ENCODE results near the gene CFDP1. TPM values are rescaled to one million over a fixed set of nuclear protein-coding genes. Genes with fewer than 3 reads are reported as not detected.

The CFDP1 gene
- polyA plus RNA-seq (ENCODE audit: insufficient read length in 4 of 4): 100 to 1,000 TPM; 165 to 192 (median 175) TPM

DNA sequence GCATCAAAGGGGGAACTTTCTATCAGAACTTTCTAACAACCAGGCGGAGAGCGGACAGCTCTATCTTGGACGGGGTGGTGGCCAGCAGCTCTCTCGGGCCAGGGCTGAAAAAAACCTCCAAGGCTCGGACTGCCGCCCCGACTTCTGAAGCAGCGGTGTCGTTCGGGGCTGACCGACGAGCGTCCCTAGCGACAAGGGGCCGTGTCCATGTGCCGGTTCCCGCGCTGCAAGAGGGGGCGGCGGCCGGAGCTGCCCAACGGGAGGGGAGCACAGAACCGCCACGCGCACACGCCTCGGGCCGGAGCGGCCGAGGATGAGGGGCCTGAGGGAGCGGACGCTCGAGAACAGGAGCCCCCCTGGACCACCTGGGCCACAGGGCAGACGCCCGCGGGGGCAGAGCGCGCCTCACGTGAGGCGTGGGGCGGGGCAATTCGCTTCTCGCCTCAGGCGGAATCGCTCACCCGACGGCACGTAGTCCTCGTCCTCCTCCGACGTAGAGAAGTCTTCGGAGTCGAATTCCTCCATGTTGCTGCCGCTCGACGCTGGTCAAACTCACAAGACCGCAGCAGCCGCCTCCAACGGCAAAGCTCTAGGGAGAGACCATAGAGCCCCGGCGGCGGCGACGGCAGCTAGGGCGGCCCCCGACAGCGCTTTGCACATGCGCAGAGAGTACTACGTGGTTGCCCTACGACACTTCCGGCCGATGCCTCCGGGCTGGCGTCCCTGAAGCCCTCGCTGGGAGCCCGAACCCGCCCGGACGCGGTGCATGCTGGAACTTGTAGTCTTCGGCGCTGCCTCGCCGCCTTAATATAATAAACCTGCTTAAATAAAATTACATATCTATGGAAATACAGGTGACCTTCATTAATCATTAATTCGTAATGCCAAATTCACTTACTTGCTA lies at the start of gene CFDP1:
CFDP1 (minus strand) TSS at position 676 of the 904 bp plus-strand sequence; CDS start at position 525, 151 bp downstream.
- DNase-seq (ENCODE audit: low read depth in 4 of 4, low spot score in 3 of 4): peak; percentile 91 to 96 (median 91)

DNA sequence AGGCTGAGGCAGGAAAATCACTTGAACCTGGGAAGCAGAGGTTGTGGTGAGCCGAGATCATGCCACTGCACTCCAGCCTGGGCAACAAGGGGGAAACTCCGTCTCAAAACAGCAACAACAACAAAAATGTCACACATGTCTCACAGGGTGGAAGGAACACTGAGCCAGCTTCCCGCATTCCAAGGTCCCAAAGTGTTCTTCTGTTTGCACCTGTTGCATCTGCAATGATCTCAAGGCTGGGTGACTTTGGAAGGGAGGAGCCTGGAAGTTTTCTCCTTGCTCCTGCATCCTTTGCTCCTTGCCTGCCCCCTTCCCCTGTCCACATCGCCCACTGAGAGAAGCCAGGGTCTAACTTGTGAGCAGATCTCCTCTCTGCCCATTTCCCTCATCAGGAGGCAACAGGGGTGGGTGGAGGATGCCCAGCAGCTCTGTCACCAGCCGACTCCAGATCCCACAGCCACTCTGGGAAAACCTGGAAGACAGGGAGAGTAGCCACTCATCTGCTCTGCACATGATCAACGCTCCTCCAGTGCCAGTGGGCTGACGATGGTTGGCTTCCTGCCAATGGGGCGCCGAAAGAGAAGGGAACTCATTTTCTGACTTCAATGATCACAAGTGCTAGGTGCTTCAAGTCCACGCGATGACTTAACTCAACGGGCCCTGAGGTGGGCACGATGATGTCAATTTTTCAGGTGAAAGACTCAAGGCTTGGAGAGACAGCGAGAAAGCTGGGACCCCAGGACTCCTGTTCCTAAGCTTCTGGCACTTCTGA lies 49.3 kb upstream of the CFDP1 start:
- DNase-seq (ENCODE audit: low read depth in 4 of 4, low spot score in 3 of 4): no peak

DNA sequence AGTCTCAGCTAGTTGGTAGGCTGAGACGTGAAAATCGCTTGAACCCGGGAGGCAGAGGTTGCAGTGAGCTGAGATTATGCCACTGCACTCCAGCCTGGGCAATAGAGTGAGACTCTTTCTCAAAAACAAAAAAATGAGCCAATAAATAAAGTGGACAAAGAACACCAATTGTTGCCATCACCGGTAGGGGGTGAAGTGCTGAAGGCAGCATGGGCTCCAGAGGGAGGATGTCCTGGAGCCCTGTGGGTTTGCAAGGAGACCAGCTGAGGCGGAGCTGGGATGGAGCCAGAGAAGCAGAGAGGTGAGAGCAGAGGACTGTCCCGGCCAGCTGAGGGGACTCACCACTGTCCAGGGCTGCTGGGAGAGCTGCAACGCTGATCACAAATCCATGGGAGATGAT lies 48.2 kb upstream of the CFDP1 start:
- DNase-seq (ENCODE audit: low read depth in 4 of 4, low spot score in 3 of 4): no peak

DNA sequence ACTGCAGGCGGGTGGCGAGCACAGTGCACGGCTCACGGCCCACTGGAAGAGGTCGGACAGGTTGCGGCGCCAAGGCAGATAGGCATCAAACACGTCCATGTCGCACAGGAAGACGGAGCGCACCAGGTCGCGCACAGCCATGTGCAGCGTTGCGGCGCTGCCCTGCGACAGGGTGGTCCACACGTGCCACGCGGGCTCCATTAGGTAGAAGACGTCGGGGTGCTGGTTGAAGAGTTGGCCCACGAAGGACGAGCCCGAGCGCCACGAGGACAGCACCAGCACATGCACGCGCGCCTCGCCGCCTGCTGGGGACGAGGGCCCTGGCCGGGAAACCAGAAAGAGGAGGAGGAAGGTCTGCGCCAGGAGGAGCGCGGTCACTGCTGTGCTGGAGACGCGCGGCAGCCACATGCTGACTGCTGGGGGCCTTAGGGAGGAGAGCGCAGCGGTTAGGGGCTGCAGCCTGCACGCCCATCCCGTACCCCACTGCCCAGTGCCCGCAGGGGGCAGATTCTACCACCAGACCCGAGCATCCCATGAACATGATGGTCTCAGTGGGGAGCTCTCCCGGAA lies 46.2 kb upstream of the CFDP1 start:
- no peak for DNase-seq (ENCODE audit: low read depth in 4 of 4, low spot score in 3 of 4)

DNA sequence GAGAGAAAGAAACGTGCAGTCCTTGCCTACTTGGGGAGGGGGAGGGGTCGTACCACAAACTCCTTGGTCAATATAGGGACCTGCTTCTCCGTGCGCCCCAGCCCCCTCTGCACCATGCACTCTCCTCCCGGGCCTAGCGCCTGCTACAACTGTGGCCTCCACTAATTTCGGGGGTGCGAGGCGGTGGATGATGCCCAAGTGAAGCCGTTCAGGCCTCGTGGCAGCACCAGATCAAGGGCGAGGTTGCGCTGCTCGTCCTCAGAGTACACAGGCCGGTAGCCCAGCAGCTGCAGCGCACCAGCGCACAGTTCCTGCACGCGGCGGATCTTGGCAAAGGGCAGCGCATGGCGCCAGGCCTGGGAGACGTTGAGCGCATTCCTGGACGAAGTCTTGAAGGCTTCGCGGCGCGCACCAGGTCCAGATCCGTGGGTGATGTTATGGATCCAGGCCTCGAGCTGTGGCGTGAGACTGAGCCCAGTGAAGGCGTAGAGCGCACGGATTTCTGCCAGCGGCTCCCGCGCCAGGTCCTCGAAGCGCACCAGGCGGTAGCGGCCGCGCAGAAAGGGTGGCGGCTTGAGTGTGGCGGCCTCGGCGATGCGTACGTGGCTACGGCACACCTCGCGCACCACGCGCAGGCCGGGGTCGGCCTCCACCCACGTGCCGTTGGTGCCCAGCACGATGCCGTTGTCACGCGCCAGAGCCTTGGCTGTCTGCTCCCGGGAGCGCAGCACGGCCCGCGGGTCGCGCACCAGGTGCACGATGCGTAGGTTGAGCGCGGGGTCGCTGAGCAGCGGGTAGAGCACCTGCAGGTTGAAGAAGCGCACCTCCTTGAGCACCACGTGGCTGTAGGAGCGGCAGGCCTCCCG lies 45.4 kb upstream of the CFDP1 start:
- no peak for DNase-seq (ENCODE audit: low read depth in 4 of 4, low spot score in 3 of 4)

DNA sequence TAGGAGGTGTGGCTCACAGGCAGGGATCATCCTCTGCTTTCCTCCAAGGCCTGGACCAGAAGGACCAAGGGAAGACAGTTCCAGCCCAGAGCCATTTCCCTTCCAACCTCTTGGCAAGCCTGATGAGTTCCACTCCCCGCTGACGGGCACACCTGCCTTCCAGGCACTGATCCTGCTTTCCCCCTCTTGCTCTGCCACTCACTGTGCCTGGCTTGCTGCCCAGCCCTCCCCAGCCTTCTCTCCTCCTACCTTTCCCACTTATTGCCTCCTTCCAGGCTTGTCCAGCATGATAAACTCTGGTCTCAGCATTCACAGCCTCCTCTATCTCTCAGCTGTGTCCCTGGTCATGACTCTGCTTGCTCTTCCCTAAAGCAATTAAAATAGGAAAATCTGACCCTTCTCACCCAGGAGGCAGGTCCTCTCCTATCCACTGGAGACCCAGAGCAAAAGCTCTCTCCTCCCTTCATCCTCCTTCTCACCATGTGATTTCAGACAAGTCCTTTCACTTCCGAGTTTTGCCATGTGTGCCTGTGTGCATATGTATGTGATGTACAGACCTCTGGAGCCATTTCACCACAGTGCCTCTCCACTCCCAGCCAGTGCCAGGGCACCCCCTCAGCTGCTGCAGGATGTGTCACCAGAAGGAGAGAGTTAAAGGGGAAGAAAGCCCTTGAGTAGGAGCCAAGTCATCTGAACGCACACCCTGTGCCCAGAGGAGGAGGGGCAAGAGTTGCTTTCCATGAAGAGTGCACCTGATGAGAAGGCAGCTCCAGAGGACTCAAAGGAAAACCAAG lies 44.6 kb upstream of the CFDP1 start:
- no peak for DNase-seq (ENCODE audit: low read depth in 4 of 4, low spot score in 3 of 4)

DNA sequence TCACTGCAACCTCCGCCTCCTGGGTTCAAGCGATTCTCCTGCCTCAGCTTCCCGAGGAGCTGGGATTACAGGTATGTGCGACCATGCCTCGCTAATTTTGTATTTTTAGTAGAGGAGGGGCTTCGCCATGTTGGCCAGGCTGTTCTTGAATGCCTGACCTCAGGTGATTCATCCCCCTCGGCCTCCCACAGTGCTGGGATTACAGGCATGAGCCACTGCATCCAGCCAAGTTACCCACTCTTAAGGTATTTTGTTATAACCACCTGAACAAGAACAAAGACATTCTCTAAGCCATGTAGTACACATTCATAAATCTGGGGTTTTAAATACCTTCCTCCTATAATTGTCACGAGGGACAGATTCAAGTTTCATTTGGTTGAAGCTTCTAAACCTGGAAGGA lies 43.5 kb upstream of the CFDP1 start:
- DNase-seq (ENCODE audit: low read depth in 4 of 4, low spot score in 3 of 4): no peak

DNA sequence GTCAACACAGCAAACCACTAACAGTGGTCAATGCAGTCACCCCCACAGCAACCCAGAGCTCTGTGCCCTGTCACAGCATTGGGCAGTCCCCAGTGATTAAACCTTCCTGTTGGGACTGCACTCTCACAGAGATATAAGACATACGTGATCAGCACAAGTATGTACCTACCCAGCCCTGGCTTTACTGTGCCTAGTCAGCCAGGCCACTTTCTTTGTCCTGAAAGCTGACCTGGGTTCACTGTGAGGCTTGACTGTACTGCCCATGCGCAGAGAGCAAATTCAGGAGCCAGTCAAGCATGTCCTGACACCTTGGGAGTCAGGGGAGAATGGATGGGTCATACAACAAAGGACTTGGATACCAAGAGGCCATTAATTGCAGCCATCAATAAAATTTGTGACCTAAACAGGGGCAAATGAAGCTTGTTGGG lies 42.1 kb upstream of the CFDP1 start:
- DNase-seq (ENCODE audit: low read depth in 4 of 4, low spot score in 3 of 4): no peak

DNA sequence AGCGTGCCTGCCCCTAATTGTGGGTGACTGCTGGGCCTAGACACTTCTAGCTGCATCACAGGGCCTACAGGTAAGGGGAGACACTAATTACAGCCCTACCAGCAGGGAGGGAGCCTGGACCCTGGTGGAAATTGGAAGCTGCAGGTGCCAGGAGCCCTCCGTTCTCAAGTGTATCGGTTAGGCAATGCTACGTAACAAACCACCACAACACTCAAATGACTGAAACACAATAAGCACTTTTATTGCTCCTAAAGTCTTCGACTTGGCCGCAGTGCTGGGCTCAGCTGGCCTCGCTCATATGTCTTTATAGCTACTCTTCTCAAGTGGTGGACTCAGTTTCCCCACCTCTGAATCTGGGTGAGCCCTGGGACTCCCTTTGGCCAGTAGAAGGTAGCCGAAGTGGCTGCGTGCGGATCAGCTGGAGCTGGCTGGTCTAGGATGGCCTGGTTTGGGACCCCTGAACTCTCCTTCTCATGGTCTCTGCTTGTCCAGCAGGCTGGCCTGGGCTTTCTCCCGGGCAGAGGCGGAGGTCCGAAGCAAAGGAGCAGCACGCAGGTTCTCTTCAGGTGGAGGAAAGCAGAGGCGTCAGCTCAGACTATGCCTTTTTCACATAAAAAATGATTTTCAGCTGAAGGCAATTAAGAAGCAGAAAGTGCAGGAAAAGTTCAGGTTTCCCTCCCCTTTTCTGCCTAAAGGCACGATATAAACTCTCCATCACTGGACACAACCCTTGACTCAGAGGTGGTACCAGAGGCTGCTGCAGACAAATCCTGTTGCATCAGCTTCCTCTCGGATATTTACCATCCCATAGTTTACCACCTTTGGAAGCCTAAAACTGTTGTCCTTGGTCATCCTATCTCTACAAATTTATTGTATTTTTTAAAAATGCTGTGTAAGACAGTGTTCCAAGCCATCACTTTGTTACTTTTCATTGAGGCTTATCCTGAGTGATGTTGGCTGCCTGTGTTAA lies 39.9 kb upstream of the CFDP1 start:
- DNase-seq (ENCODE audit: low read depth in 4 of 4, low spot score in 3 of 4): no peak

DNA sequence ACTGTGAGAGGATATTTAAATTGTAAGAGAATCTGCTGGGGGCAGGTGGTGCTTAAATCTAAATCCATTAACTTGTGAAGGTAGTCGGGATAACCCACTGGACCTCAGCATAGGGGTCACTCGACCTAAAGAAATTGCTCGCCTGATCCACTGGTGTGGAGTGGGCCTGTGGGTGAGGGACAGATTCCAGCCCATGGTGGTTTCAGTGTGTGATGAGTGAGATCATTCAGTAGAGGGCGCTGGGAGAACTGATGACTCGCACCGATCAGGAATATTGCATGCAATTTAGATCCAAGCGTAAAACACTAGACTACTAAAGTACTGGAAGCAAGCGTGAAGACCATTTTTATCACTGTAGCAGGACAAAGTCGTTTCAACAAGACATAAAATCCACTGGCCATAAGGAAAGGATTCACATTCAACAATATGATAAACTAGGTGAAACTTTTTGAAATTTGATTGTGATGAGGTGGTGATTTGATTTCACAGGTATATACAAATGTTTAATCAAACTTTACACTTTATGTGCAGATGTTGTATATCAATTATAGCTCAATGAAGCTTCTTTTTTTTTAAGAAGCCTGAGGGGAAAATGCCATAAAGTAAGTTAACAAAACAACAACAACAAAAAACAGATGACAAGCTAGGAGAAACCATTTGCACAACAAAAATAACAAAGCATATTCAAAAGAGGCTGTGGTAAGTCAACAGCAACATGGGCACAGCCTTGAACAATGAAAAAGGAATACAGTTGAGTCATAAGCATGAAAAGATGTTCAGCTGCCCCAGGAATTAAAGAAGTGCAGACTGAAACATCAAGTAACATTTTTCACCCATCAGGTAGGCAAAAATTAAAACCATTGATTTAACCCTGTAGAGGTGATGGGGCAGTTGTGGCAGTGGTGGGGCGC lies 38.7 kb upstream of the CFDP1 start:
- peak in 1 of 4 donors; percentile 31 for DNase-seq (ENCODE audit: low read depth in 4 of 4, low spot score in 3 of 4)

DNA sequence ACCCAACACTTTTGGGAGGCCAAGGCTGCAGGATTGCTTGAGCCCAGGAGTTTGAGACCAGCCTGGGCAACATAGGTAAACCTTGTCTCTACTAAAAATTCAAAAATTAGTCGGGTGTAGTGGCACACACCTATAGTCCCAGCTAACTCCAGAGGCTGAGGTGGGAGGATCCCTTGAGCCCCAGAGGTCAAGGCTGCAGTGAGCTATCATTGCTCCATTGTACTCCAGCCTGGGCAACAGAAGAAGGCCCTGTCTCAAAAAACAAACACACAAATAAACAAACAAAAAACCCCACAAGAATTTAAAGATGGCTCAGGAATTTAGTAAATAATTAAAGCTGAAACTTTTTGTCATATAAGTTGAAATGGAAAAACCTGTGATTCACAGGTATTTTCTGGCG lies 33.5 kb upstream of the CFDP1 start:
- no peak for DNase-seq (ENCODE audit: low read depth in 4 of 4, low spot score in 3 of 4)

DNA sequence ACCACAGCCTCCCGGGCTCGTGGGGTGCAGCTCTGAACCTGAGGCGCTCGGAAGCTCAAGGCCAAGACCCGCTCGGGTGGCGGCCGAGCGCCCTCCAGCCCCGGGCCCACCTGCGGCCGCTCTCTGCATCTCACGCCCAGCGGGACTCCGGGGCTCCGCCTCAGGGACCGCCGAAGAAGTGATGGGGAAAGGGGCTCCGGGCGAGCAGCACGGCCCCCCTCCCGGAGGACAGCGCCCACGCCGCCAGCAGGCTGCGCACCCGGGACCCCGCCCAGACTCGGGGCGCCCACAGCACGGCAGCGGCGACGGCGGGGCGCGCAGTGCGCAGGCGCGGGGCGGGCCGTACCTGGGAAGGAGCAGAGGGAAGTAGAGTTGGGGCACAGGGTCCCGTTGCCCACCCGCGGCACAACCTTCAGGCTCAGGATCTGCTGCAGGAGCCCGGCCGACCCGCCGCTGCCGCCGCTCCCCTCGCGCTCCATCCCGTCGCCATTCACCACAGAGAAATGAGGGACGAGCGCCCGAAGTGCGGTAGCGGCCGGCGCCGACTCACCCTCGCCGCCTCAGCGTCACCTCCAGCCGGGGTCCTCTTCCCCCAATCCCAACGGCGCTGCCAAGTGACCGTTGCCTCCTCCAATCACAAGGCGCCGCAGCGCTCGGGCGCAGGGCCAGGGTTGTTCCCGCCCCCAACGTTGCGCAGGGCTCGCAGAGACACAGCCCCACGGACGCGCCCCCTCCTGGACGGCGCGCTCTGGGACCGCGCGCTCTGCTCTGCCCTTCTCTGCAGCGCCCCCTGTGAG lies 31.0 kb upstream of the CFDP1 start, which contains the start of gene TMEM170A:
TMEM170A (minus strand) TSS at position 568 of the 797 bp plus-strand sequence; CDS start at position 479, 89 bp downstream.
- DNase-seq (ENCODE audit: low read depth in 4 of 4, low spot score in 3 of 4): peak; percentile 97 to 99 (median 97)

DNA sequence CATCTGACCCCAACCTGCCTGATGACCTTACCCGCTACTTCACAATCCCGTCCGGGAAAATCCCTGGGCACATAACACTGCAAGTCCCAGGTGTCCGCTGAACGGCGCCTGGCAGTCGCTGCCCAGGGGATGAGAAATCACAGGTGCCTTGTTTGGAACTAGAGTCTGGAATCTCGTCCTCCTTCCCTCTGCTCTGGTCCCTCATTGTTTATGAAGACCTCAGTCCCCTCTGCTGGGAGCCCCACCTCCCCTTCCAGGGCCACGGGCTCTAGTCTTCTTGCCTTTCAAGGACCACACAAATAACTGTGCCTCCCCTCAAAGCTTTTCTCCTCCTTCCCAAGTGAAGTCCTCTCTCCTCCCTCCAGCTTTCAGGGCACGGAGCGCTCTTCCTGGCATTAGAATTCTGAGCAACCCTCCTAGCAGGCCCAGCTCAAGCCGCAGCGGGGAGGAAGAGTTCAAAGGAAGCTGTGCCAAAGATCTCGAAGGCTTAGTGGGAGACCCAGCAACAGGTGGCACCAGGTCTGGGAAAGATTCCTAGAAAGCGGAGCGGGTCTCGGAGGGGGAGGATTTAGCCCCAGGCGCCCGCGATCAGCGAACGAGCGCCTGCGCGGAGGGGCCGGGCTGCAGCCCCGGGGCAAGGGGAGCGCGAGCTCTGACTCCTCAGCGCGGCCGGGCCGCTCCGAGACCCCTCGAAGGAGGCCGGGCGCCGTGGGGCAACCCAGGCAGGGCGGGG lies 30.3 kb upstream of the CFDP1 start:
- peak in 1 of 4 donors; percentile 38 for DNase-seq (ENCODE audit: low read depth in 4 of 4, low spot score in 3 of 4)

DNA sequence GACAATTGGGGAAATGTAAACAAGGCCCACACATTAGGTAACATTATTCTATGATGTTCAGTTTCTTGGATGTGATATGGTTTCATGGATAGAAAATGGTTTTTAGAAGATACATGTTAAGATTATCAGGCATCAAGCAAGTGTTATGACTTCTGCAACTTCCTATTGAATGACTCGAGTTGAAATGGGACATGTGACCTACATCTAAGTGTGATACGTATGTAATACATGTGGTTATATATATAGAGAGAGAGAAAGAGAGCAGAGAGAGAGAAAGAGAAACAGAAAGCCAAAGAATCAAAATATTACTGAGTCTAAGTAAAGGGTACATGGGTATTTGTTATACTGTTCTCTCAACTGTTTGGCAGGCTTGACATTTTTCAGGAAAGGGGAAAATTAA lies 29.5 kb upstream of the CFDP1 start:
- DNase-seq (ENCODE audit: low read depth in 4 of 4, low spot score in 3 of 4): no peak

DNA sequence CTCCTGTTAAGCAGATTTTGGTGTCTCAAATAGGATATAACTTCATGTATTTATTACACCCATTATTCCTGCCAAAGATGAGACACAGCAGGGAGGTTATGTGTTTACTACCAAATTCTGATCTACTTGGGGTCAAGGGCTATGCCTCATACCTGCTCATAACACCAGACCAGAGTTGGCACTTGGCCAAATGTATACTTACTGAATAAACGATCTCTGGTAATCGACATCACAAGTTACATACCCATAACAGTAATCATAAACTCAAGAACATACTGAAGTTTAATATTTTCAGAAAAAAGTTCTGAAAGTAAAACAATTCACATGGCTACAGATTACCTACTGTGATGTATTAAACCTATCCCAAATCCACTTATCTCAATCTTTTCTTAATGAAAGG lies 28.3 kb upstream of the CFDP1 start:
- no peak for DNase-seq (ENCODE audit: low read depth in 4 of 4, low spot score in 3 of 4)

DNA sequence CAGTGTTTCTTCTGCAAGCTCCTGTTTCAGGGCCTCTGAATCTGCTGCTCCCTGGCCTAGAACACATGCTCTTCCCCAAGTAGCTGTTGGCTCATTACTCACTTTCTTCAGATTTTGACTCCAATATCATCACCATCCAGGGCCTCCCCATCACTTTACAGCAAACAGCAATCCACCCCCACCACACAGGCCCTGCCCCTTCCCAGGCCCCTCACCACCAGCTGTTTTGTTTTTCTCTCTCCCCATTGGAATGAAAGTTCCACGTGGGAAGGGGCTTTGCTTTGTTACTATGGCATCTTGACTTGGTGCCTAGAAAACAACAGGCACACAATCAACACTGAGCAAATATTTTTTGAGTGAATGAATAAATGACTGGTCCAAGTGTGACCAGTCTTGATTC lies 27.1 kb upstream of the CFDP1 start:
- DNase-seq (ENCODE audit: low read depth in 4 of 4, low spot score in 3 of 4): no peak
